Neural cell (in vitro differentiated cells): ENCODE data around the gene FGF11.

Source experiments
- EP300 ChIP-seq: fragments of 450-650 bp; conservative IDR thresholded peaks from 2 replicates; pipeline ENCODE4 v1.6.1; 2014; ENCODE audit warnings: antibody characterized with exemption, mild to moderate bottlenecking, moderate library complexity; ENCODE audit not compliant: poor library complexity, severe bottlenecking
- EZH2 ChIP-seq: fragments of 200-600, 300-800 bp; shearing (Covaris generic), sonication (generic); IDR thresholded peaks from 2 replicates; pipeline ENCODE4 v1.6.1; 2014; ENCODE audit warnings: antibody characterized with exemption, low read length, borderline replicate concordance, mild to moderate bottlenecking; ENCODE audit not compliant: insufficient read depth, poor library complexity, severe bottlenecking
- MXI1 ChIP-seq: fragments of 450-650 bp; conservative IDR thresholded peaks from 2 replicates; pipeline ENCODE4 v1.6.1; 2014; ENCODE audit warnings: antibody characterized with exemption, mild to moderate bottlenecking; ENCODE audit not compliant: poor library complexity, severe bottlenecking
- POLR2AphosphoS5 ChIP-seq: IDR thresholded peaks from 2 replicates; pipeline ENCODE4 v1.6.1; 2012
- RAD21 ChIP-seq: fragments of 450-650 bp; conservative IDR thresholded peaks from 2 replicates; pipeline ENCODE4 v1.6.1; 2014; ENCODE audit warnings: antibody characterized with exemption, mild to moderate bottlenecking, moderate library complexity
- SMC3 ChIP-seq: fragments of 450-650 bp; conservative IDR thresholded peaks from 2 replicates; pipeline ENCODE4 v1.6.1; 2014; ENCODE audit warnings: antibody characterized with exemption, mild to moderate bottlenecking, moderate library complexity; ENCODE audit not compliant: poor library complexity
- TAF1 ChIP-seq: IDR thresholded peaks from 2 replicates; pipeline ENCODE4 v1.6.1; 2012; ENCODE audit warnings: low read depth
- TF ChIP-seq, protein P1 (sequence below): fragments of 450-650 bp; IDR thresholded peaks from 2 replicates; pipeline ENCODE4 v1.5.1; 2014; ENCODE audit warnings: antibody characterized with exemption, mild to moderate bottlenecking, moderate library complexity; ENCODE audit not compliant: poor library complexity, severe bottlenecking
- TF ChIP-seq, protein P2 (sequence below): IDR thresholded peaks from 2 replicates; pipeline ENCODE4 v1.6.1; 2012; ENCODE audit warnings: borderline replicate concordance

DNA sequence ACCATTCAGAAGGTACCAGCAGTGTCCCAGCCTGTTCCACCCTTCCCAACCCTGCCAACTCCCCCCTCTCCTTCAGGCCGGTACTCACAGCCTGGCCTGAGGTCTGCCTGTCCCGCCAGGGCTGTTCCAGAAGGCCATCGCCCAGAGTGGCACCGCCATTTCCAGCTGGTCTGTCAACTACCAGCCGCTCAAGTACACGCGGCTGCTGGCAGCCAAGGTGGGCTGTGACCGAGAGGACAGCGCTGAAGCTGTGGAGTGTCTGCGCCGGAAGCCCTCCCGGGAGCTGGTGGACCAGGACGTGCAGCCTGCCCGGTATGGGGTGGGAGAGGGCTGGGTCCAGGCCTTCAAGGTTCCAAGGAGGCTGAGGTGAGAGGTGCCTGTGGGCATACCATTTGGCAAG is 24.5 kb upstream of the FGF11 start:
- TF ChIP-seq, protein P1, sequence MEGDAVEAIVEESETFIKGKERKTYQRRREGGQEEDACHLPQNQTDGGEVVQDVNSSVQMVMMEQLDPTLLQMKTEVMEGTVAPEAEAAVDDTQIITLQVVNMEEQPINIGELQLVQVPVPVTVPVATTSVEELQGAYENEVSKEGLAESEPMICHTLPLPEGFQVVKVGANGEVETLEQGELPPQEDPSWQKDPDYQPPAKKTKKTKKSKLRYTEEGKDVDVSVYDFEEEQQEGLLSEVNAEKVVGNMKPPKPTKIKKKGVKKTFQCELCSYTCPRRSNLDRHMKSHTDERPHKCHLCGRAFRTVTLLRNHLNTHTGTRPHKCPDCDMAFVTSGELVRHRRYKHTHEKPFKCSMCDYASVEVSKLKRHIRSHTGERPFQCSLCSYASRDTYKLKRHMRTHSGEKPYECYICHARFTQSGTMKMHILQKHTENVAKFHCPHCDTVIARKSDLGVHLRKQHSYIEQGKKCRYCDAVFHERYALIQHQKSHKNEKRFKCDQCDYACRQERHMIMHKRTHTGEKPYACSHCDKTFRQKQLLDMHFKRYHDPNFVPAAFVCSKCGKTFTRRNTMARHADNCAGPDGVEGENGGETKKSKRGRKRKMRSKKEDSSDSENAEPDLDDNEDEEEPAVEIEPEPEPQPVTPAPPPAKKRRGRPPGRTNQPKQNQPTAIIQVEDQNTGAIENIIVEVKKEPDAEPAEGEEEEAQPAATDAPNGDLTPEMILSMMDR = no peak
- TF ChIP-seq RAD21 (no peak), TAF1 (no peak), EP300 (no peak), POLR2AphosphoS5 (no peak), SMC3 (no peak), MXI1 (no peak), EZH2 (no peak)
- TF ChIP-seq, protein P2, sequence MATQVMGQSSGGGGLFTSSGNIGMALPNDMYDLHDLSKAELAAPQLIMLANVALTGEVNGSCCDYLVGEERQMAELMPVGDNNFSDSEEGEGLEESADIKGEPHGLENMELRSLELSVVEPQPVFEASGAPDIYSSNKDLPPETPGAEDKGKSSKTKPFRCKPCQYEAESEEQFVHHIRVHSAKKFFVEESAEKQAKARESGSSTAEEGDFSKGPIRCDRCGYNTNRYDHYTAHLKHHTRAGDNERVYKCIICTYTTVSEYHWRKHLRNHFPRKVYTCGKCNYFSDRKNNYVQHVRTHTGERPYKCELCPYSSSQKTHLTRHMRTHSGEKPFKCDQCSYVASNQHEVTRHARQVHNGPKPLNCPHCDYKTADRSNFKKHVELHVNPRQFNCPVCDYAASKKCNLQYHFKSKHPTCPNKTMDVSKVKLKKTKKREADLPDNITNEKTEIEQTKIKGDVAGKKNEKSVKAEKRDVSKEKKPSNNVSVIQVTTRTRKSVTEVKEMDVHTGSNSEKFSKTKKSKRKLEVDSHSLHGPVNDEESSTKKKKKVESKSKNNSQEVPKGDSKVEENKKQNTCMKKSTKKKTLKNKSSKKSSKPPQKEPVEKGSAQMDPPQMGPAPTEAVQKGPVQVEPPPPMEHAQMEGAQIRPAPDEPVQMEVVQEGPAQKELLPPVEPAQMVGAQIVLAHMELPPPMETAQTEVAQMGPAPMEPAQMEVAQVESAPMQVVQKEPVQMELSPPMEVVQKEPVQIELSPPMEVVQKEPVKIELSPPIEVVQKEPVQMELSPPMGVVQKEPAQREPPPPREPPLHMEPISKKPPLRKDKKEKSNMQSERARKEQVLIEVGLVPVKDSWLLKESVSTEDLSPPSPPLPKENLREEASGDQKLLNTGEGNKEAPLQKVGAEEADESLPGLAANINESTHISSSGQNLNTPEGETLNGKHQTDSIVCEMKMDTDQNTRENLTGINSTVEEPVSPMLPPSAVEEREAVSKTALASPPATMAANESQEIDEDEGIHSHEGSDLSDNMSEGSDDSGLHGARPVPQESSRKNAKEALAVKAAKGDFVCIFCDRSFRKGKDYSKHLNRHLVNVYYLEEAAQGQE = no peak
